DOHH2 (cell line): Measurements from ENCODE around the gene PIRT.

ENCODE experiments used
- EZH2phosphoT487 ChIP-seq: fragments of 200-600 bp; sonication (generic); IDR thresholded peaks from 2 replicates; pipeline ENCODE4 v1.6.1; 2017; ENCODE audit warnings: borderline replicate concordance, mild to moderate bottlenecking, antibody characterized with exemption, low read length, moderate library complexity, mixed read lengths
- TF ChIP-seq, protein P1 (sequence below): fragments of 200-600 bp; sonication (generic); IDR thresholded peaks from one replicate; pipeline ENCODE4 v1.5.1; 2014; ENCODE audit warnings: antibody characterized with exemption, mild to moderate bottlenecking, low read depth, low read length; ENCODE audit not compliant: poor library complexity, severe bottlenecking

- TF ChIP-seq, protein P1, sequence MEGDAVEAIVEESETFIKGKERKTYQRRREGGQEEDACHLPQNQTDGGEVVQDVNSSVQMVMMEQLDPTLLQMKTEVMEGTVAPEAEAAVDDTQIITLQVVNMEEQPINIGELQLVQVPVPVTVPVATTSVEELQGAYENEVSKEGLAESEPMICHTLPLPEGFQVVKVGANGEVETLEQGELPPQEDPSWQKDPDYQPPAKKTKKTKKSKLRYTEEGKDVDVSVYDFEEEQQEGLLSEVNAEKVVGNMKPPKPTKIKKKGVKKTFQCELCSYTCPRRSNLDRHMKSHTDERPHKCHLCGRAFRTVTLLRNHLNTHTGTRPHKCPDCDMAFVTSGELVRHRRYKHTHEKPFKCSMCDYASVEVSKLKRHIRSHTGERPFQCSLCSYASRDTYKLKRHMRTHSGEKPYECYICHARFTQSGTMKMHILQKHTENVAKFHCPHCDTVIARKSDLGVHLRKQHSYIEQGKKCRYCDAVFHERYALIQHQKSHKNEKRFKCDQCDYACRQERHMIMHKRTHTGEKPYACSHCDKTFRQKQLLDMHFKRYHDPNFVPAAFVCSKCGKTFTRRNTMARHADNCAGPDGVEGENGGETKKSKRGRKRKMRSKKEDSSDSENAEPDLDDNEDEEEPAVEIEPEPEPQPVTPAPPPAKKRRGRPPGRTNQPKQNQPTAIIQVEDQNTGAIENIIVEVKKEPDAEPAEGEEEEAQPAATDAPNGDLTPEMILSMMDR = no peak
- no peak for TF ChIP-seq EZH2phosphoT487
Observed at GRCh38 chr17:10827898-10828552, 9.9 kb downstream of the PIRT start.
